NCI-H524 (cell line): ENCODE measurements around the gene PCNX4.

Source experiments
- DNase-seq, 2 experiments: peaks; one replicate each; lab custom pipeline; 2025; lab: John Stamatoyannopoulos, UW

The PCNX4 gene

DNA sequence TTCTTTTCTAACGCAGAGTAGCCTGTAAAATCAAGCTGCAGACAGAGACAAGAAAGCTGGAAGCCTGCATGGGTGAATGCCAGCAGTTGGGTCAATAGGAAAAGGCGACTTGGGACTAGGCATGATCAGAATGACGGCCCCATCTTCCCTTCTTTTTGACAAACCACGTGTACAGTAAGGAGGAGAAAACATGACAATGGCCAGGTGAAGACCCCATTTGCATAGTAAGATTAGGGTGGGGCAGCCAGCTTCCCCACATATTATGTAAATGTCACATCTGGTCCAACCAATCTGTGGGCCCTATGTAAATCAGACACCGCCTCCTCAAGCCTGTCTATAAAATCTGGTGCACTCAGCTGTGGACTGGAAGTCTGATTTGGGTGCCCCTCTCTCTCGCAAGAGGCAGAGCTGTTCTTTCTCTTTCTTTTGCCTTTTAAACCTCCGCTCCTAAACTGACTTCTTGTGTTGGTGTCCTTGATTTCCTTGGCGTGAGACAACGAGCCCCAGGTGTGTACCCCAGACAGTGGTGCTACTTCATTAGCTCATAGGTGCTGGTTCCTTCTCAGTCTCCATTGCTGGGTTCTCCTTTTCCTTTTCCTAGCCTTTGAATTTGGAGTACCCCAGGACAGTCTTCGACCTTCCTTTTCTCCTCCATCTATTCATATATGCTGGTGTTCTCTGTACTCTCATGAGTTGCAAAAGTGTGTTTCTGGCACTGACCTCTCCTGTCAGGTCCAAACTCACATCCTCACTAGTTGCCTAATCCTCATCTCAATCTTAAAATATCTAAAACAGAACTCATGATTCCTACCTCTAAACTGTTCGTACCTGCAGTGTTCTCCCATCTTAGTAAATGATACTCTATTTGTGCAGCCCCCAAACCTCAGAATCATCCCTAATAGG is 82.9 kb downstream of the PCNX4 start:
- no peak for DNase-seq

DNA sequence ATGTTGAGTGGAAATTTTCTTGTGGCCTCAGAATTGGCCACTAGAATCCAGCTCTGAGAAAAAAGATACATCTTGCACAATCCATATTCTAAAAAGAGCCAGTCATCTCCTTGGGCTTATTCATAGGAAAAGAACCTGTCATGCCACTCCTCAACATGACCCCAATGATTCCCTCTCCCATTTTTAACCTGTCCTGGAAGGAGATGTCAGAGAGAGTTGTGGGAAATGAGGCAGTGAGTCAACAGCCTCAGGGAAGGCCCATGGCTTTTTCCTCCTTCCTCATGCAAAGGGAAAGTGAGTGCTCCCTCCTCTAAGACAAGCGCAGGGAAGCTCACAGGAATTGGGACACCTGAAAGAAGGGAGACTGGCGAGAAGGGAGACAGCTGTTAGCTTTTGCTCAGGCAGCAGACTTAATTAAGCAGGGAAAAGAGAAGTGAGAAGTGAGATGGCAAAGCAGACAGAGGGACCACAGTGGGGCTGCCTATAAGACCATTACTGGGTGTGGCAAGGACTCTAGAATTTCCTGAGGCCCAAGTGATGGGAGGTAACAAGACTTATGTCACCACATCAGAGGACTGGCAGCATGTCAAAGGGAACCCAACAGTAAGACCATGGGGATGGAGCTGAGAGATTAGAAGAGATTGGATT is 83.7 kb downstream of the PCNX4 start:
- DNase-seq: peak in 1 of 2 experiments; percentile 71

DNA sequence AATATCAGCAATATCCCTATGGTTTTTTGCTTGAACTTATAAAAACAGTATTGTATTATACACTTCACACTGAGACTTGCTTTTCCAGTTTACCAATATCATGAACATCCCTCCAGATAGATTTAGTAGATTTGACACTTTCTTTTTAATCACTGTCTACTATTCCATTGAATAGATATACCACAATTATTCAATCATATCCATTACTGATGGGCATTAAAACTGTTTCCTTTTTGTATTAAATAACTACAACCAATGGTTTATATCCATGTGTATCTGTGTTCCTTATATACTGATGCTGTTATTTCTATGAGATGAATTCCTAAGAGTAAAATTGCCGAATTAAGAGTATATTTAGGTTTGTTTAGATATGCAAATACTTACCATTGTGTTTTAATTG is 86.4 kb downstream of the PCNX4 start:
- no peak for DNase-seq

DNA sequence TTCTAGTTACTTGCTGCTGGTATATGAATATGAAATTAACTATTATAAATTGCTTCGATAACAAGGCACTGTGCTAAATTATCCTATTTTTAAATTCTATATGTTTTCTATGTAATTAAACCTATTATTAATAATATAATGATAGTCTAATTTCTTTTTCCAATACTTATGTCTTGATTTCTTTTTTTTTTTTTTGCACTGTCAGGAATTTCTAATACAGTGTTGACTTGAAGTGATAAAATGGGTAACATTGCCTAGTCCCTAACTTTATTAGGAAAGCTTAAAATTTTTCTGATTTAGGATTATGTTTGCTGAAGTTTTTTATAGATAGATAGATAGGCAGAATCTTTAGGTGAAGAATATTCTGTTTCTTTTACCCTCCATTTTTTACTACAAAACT is 87.1 kb downstream of the PCNX4 start:
- no peak for DNase-seq

DNA sequence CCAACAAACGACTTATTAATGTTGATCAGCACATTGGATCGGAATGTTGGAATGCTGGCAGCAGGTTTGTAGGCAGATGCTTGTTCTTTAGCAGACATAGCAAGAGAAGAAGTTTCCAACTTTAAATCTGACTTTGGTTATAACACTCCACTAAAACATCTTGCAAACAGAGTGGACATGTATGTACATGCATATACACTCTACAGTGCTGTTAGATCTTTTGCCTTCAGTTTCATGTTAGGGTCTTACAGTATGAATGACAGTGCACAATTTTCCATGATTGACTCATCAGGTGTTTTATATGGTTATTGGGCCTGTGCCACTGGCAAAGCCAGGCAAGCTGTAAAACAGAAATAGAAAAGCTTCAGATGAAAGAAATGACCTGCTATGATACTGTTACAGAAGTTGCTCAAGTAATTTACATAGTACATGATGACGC is 87.7 kb downstream of the PCNX4 start:
- no peak for DNase-seq

DNA sequence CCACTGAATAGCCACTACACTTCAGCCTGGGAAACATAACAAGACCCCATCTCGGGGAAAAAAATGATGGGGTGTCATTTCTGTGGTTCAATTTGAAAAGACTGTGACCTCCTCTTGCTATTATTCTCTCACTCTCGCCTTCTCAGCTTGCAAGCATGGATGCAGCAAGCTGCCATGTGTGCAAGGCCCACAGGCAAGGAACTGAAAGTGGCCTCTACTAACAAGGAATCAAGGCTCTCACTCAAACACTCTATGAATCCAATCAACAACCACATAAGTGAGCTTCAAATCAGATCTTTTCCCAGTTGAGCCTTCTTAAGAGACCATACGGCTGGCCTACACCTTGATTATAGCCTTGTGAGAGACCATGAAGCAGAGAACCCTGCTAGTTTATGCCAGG is 91.4 kb downstream of the PCNX4 start:
- DNase-seq: no peak

DNA sequence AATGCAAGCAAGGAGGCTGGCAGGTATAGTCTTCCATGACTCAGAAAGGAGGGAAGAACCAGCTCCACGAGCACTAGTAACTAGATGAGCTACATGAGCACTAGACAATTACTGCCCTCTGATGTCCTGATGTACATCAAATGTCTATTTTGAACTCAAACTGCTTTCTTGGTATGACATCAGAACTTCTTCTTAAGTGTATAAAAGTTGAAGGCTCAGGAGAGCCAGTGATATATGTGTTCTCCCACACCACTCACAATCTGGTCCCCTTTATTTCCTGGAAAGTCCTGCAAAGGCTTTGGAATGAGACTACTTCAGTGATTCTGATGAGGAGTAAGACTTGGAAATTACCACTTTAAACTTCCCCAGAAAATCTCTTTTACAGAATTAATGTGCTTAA is 92.0 kb downstream of the PCNX4 start:
- DNase-seq: peak in 1 of 2 experiments; percentile 62

DNA sequence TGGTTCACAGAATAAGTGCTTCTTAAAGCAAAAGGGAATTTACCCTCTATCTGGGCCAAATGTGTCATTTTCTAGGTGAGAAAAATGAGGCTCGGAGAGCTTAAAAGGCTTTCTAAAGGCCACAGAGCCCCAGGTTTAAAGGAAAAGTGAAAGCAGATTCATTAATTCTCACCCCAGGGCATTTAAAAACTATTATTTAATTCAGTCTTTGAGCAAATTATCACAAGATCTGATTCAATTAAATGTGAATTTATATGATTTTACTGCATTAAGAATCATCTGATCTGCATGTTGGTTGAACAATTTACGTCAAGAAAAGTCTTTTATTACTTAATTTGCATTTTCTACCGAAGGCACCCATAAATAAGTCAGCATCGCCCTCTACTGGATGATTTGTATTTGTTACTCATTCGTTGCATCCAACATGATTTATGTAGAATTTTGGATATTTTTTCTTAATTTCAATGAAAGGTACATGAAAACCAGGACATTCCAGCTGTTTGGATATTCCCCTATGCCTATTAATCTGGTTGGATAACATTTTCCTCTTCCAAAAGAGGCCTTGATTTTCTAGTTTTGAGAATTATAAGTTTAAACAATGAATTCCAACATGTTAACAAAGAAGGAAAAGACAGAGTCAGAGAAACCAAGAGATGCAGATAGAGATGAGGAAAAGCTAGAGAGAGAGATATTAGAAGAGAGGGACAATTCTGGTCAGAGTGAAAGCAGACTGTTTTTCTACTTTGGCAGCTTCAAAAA is 92.6 kb downstream of the PCNX4 start:
- peak; percentile 65 to 88 for DNase-seq

DNA sequence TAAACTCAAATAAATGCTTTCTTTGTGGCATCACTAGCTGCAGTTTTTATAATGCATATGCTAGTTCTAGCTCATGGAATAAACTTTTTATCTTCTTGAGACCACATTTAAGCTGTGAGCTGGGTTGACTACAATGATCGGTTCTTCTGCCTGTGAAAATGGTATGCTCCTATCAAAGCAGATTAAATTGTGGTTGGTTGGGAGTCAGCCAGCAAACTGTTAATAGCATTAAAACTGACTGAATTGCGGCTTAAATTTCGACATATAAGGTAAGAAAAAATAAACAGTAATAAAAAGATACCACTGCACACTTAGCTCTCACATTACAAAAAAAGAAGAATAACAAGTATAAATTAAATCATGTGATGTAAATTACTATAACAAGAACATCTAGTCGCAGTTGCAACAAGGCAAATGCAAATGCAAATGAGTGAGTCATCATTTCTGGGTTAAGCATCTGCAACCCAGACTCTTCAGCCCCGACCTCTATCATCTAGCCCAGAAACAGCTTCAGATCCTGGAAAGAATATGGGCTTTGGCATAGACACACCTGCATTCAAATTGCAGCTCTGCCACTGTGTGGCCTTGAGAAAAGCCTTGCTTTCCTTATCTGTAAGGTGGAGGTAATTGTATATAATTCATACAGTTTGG is 93.3 kb downstream of the PCNX4 start:
- peak; percentile 25 to 74 for DNase-seq

DNA sequence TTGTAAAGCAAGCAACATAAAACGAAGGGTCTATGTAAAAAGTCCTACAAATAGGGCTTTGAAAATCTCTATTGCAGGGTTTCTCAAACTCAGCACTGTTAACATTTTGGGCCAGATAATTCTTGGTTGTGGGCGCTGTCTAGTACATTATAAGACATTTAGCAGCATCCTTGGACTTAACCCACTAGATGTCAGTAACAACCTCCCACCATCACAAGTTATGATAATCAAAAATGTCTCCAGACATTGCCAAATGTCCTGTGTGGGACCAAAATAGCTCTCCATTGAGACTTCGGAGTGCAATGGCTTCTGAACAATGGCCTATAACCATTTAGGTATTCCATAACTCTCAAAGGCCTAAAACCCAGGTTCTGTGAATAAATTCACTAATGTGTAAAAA is 96.4 kb downstream of the PCNX4 start:
- DNase-seq: peak; percentile 18 to 72

DNA sequence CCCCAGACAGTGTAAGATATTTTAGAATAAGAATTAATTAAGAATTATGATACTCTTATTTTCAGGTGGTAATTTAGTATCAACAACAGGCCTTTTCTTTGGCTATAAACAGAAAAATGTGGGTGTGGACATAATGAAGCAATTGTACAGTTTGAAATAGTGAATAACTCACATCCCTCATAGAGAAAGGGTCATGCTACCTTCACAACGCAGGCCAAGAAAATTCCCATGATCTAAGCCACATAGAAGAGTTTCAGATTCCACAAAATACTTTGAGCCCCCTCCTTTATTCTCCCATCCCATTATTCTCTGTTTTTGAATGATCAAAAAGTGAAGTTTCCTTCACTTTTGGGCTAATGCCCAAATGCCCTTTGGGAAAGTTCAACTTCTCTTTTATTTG is 97.0 kb downstream of the PCNX4 start:
- no peak for DNase-seq

DNA sequence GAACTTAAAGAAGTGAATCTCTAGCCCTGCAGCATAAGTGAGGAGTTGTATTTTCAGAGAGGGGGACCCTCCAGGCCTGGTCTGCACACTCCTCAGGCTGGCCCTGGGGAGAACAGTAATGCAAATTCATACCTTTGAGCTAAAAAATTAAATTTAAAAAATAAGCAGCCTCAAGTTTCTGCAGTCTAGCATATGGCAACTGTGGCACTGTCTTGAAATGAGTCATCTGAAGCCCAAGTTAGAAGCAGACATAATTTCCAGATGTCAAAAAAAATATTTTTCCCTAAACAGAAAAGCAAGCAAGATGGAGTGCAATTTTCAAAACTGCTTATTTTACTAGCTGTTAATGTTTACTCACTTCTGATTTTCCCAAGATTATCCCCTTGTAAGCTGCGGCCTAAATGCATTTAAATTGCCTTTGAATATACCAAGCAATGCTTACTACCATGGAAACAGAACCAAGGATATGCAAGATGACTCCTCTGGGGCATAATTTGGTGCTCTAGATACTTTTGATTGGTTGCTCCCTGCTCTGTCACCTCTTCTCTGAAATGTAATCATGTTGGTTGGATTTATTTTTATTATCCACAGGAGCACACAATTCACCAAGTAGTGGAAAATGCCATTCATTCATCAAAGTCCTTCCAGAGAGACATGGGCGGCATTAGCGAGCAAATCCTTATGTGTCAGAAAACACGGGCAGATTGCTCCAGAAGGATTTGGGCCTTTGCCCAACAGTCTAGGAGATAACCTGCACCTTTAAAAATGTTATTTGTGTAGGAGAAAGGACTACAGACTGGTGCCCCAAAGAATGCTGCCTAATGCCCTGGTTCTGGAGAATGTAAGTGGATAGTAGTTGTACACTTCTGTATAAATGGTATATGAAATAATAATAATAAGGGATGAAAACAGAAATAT is 98.5 kb downstream of the PCNX4 start:
- DNase-seq: peak in 1 of 2 experiments; percentile 36

DNA sequence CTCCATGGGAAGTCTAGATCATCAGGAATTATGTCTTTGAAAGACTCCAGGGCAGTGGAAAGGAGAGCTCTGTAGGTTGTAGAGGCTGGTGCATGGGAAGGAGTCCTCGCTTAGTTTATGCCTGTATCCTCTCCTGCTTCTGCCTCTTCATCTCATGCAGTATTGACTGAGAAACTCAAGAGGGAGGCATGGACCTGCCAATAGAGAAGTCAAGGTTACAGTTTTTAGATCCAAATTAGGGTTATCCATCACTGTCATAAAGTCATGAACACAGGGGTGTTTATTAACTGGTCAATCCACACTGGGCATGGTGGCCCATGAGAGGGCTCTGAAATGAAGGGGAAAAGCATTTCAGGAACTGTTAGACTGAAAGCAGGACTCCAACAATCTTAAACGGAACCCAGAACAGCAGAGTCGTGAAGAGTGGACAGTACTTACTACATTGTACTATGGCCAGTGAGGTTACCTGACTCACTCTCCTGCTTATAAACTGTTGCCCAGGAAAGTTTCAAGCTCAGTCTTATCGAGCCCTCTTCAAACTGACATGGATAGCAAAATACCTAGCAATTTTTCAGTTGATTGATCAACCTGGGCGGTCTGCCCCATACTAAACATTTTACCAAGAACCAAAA is 103.6 kb downstream of the PCNX4 start:
- no peak for DNase-seq

DNA sequence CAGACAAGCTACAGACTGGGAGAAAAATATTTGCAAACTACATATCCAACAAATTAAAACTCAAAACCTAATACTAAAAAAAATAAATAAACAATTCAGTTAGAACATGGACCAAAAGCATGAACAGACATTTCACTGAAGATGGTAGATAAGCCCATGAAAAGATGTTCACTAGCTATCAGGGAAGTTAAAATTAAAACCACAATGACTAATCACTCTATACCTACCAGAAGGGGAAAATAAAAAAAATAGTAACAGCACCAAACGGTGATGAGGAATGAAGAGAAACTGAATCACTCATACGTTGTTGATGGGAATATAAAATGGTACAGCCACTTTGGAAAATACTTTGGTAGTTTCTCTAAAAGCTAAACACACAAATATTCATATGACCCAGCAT is 104.6 kb downstream of the PCNX4 start:
- DNase-seq: no peak

DNA sequence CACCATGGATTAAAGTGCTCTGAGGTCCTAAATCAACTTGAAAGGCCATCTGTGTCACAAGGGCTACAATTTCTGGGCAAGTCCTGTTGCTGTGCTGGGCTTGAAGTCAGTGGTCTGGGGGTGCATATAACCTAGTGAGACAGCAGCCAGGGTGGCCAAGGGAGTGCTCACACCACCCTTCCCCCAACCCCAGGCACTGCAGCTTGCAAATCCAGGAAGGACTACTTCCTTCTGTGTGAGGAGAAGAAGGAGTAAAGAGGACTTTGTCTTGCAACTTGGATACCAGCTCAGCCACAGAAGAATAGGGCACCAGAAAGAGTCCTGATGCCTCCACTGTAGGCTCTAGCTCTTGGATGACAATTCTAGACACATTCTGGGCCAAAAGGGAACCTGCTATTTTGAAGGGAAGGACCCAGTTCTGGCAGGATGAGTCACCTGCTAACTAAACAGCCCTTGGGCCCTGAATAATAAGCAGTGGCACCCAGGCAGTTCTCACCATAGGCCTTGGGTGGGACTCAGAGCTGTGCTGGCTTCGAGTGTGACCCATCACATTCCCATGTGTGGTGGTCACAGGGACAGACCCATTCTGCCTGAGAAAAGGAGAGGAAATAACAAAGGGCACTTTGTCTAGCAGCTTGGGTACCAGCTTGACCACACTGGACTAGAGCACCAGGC is 106.0 kb downstream of the PCNX4 start:
- no peak for DNase-seq

DNA sequence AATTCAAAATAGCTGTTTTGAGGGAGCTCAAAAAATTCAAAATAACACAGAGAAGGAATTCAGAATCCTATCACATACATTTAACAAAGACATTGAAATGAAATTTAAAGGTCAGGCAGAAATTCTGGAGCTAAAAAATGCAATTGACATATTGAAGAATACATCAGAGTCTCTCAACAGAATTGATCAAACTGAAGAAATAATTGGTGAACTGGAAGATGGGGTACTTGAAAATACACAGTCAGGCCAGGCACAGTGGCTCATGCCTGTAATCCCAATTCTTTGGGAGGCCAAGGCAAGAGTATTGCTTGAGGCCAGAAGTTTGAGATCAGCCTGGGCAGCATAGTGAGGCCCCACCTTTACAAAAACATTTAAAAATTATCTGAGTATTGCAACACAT is 107.6 kb downstream of the PCNX4 start:
- no peak for DNase-seq

DNA sequence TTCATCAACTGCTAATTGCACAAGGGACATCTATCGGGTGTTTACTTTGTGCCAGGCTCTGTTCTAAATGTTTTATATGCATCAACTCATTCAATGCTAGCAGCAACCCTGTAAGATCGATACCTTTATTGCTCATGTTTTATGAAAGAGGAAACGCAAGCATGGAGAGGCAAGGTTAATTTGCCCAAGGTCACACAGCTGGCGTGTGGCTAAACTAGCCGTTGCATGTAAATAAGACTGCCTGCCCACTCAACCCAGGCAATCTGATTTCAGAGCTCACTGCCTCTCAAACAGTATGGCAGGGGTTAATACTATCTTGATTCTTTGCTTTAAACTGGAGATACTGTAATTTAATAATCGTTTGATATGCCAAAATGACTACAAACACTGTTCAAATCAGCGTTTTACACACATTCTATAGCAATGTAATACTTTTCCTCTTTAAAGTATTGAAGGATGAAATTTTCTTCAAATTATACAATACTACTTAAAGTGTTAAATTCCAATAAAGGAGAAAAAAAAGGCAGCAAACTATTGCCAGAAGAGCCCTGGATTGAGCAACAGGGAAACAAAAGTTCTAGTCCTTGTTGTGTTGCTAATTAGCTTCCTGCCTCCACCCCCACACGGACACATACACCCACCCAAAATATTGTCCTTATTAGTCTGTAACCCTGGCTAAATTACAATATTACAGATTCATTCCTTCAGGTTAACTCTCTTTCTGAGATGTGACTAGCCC is 112.5 kb downstream of the PCNX4 start:
- no peak for DNase-seq

DNA sequence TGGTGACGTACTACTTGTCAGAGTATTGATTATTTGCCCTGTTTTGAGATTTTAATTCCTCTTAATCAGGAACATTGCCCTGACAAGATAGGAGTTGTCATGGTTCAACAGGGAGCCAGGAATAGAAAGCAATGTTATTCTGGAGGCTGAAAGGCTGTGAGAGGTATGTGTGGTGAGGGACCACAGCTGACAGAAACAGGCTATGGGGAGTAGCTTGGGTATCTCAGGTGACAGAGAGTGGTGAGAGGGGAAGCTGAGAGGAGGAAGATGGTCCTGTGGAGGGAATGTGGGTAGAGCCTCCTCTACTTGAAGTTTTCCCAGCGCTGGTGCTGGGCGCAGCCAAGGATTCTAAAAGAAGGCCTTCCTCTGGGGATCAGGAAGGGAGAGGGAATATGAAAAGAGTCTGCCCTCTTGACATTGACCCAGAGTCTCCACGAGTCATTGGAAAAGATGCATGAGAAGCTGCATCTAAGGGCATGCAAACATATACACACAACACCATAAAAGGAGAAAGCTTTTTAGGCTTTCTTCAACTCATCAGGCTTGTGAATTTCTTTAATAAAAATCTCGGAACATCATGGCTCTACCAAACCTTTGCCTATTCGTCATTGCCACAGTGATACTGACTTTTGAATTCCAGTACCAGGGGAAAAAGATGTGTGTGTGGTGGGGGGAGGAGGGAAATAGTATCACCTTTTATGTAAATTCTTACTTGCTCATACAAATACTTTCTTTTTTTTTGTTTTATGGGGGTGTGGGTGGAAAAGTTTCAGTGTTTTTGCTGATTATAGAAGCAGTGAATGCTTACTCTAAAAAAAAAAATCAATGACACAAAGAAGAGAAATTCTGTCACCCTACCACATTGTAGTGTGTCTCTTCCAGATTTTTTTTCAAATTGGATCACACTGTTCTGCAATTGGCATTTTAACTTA is 113.4 kb downstream of the PCNX4 start:
- no peak for DNase-seq
